Measurements from ENCODE around the gene TBX2. TPM values are rescaled to one million over a fixed set of nuclear protein-coding genes. Genes with fewer than 3 reads are reported as not detected.
A peak's percentile ranks its signal among the peaks of the same experiment; 100 is the strongest.

The TBX2 gene
- total and polyA plus RNA-seq, 2 donors from 2014 or later: 66.4 to 122 TPM

- Histone ChIP-seq H3K9ac (ENCODE audit: low read length in 3 of 3) (no peak overlapping the region), H3K27me3 (ENCODE audit: control insufficient read depth, insufficient read depth, low read length) (no peaks in the 10 kb centered on the region), H3K4me3 (ENCODE audit: low read length in 3 of 3) (no peak overlapping the region), H3K27ac (ENCODE audit: low read depth in 2 of 2, low read length in 2 of 2) (no peak overlapping the region), H3K4me1 (ENCODE audit: control insufficient read depth in 2 of 3, insufficient read depth in 2 of 3, low read depth in 1 of 3, low read length in 3 of 3) (peaks cover 0 to 9% (median 7%) of the 10 kb centered on the region in 3 donors), H3K9me3 (ENCODE audit: control insufficient read depth in 2 of 3, insufficient read depth in 1 of 3, low read length in 3 of 3) (no peaks in the 10 kb centered on the region), H3K36me3 (ENCODE audit: control insufficient read depth in 2 of 3, insufficient read depth in 3 of 3, low read length in 3 of 3) (no peaks in the 10 kb centered on the region)
- FAIRE-seq (no peak), DNase-seq (peak in 1 of 5 donors; percentile 38)
- intact Hi-C loops (cut with DNase I): loop anchor here (10.0 kb wide), 1 partner anchor 430 kb away; no protein-coding TSS in a partner anchor
- TF ChIP-seq CTCF (IDR thresholded peaks at IDR 0.05; ENCODE audit: borderline replicate concordance, extremely low read depth, insufficient read depth): no peak
Observed at GRCh38 chr17:61414936-61415251, 15.3 kb downstream of the TBX2 start.

GRCh38 chr17:61415374-61416210, 15.9 kb downstream of the TBX2 start:
- TF ChIP-seq CTCF (IDR thresholded peaks at IDR 0.05; ENCODE audit: borderline replicate concordance, extremely low read depth, insufficient read depth): no peak
- intact Hi-C loops (cut with DNase I): loop anchor here (10.0 kb wide), 1 partner anchor 429 kb away; no protein-coding TSS in a partner anchor
- no peaks in the 10 kb centered on the region for H3K36me3 ChIP-seq (ENCODE audit: control insufficient read depth in 2 of 3, insufficient read depth in 3 of 3, low read length in 3 of 3)
- no peak overlapping the region for H3K9ac ChIP-seq (ENCODE audit: low read length in 3 of 3)
- no peak overlapping the region for H3K27ac ChIP-seq (ENCODE audit: low read depth in 2 of 2, low read length in 2 of 2)
- no peaks in the 10 kb centered on the region for H3K9me3 ChIP-seq (ENCODE audit: control insufficient read depth in 2 of 3, insufficient read depth in 1 of 3, low read length in 3 of 3)
- H3K4me1 ChIP-seq (ENCODE audit: control insufficient read depth in 2 of 3, insufficient read depth in 2 of 3, low read depth in 1 of 3, low read length in 3 of 3): peaks cover 0 to 7% (median 6%) of the 10 kb centered on the region in 3 donors
- no peak for DNase-seq
- no peak overlapping the region for H3K4me3 ChIP-seq (ENCODE audit: low read length in 3 of 3)
- no peaks in the 10 kb centered on the region for H3K27me3 ChIP-seq (ENCODE audit: control insufficient read depth, insufficient read depth, low read length)
- FAIRE-seq: no peak

GRCh38 chr17:61416211-61416539, 16.5 kb downstream of the TBX2 start:
- Histone ChIP-seq H3K36me3 (ENCODE audit: control insufficient read depth in 2 of 3, insufficient read depth in 3 of 3, low read length in 3 of 3) (no peaks in the 10 kb centered on the region), H3K9ac (ENCODE audit: low read length in 3 of 3) (no peak overlapping the region), H3K9me3 (ENCODE audit: control insufficient read depth in 2 of 3, insufficient read depth in 1 of 3, low read length in 3 of 3) (no peaks in the 10 kb centered on the region), H3K4me3 (ENCODE audit: low read length in 3 of 3) (no peak overlapping the region), H3K4me1 (ENCODE audit: control insufficient read depth in 2 of 3, insufficient read depth in 2 of 3, low read depth in 1 of 3, low read length in 3 of 3) (peaks cover 0 to 7% (median 6%) of the 10 kb centered on the region in 3 donors), H3K27ac (ENCODE audit: low read depth in 2 of 2, low read length in 2 of 2) (no peak overlapping the region), H3K27me3 (ENCODE audit: control insufficient read depth, insufficient read depth, low read length) (no peaks in the 10 kb centered on the region)
- no peak for TF ChIP-seq CTCF (IDR thresholded peaks at IDR 0.05; ENCODE audit: borderline replicate concordance, extremely low read depth, insufficient read depth)
- FAIRE-seq (no peak), DNase-seq (peak in 1 of 5 donors; percentile 19)
- intact Hi-C loops (cut with DNase I): loop anchor here (10.0 kb wide), 1 partner anchor 429 kb away; no protein-coding TSS in a partner anchor

Data from kidney (tissue), 14 donors.